HEK293T (cell line): ENCODE measurements around the gene ZFR2.
"Not testable (repeated sequence)": the region's sequence is repeated elsewhere in the genome, so short reads cannot be mapped to it uniquely, and the experiment has no call there.

ENCODE experiments used
- CTCF ChIA-PET: fragments of 350-600 bp; formaldehyde crosslinking; extraction: SDS; loops from one replicate; lab custom pipeline; 2021; ENCODE audit warnings: antibody characterized with exemption, inconsistent platforms; lab: Yijun Ruan, JAX
- POLR2A ChIA-PET: fragments of 350-600 bp; formaldehyde crosslinking; extraction: SDS; loops from one replicate; lab custom pipeline; 2020; ENCODE audit warnings: antibody characterized with exemption, inconsistent platforms; lab: Yijun Ruan, JAX
- DNase-seq: peaks from one replicate; pipeline ENCODE4 v3.0.0; 2012; ENCODE audit warnings: mixed read lengths; ENCODE audit errors: extremely low spot score
- ARNT ChIP-seq: fragments of 450-650 bp; IDR thresholded peaks from 2 replicates; pipeline ENCODE4 v1.6.1; 2017; ENCODE audit warnings: mild to moderate bottlenecking
- BHLHE40 ChIP-seq: fragments of 450-650 bp; IDR thresholded peaks from 2 replicates; pipeline ENCODE4 v1.6.1; 2016; ENCODE audit warnings: mild to moderate bottlenecking, moderate library complexity, borderline replicate concordance
- FOXK2 ChIP-seq: fragments of 450-650 bp; IDR thresholded peaks from 2 replicates; pipeline ENCODE4 v1.6.1; 2016; ENCODE audit warnings: mild to moderate bottlenecking
- FOXM1 ChIP-seq: fragments of 450-650 bp; IDR thresholded peaks from 2 replicates; pipeline ENCODE4 v1.6.1; 2017; ENCODE audit warnings: mild to moderate bottlenecking, borderline replicate concordance
- HDGF ChIP-seq: fragments of 450-650 bp; IDR thresholded peaks from 2 replicates; pipeline ENCODE4 v1.6.1; 2017; ENCODE audit warnings: antibody characterized with exemption, borderline replicate concordance
- L3MBTL2 ChIP-seq: fragments of 450-650 bp; conservative IDR thresholded peaks from 2 replicates; pipeline ENCODE4 v1.6.1; 2016; ENCODE audit warnings: mild to moderate bottlenecking
- NFRKB ChIP-seq: fragments of 450-650 bp; IDR thresholded peaks from 2 replicates; pipeline ENCODE4 v1.6.1; 2016; ENCODE audit warnings: mild to moderate bottlenecking, moderate library complexity
- SUZ12 ChIP-seq: fragments of 450-650 bp; IDR thresholded peaks from 2 replicates; pipeline ENCODE4 v1.6.1; 2016; ENCODE audit warnings: mild to moderate bottlenecking

ZFR2 gene

GRCh38 chr19:3759482-3760254 lies 109.2 kb downstream of the ZFR2 start:
- DNase-seq, result no peak
- ChIA-PET POLR2A (no interaction called here), CTCF (no interaction called here)
- no peak for TF ChIP-seq ARNT
- no peak for TF ChIP-seq FOXM1
- TF ChIP-seq FOXK2, result no peak
- no peak for TF ChIP-seq HDGF
- TF ChIP-seq L3MBTL2, result no peak
- TF ChIP-seq NFRKB, result no peak
- no peak for TF ChIP-seq BHLHE40
- TF ChIP-seq SUZ12, result no peak

- CTCF ChIA-PET, result interaction anchor here (0.7 kb wide), 1 partner anchor 73 kb away, joined by 3 read pairs; no protein-coding TSS in a partner anchor
- DNase-seq, POLR2A ChIA-PET: not testable (repeated sequence)
Measured at GRCh38 chr19:3758297-3758696, 110.5 kb downstream of the ZFR2 start.

- POLR2A ChIA-PET, DNase-seq: not testable (repeated sequence)
- CTCF ChIA-PET, result interaction anchor here (0.7 kb wide), 1 partner anchor 74 kb away, joined by 3 read pairs; no protein-coding TSS in a partner anchor
Measured at GRCh38 chr19:3757705-3758104, 111.1 kb downstream of the ZFR2 start.
